SK-N-SH (cell line): Measurements from ENCODE around the gene S100A8. TPM values are rescaled to one million over a fixed set of nuclear protein-coding genes. Genes with fewer than 3 reads are reported as not detected.

ENCODE experiments used
- CTCF ChIA-PET: fragments of 300-600, 350-600 bp; formaldehyde crosslinking; extraction: SDS; loops from one replicate; lab custom pipeline; 2021; lab: Yijun Ruan, JAX
- POLR2A ChIA-PET: fragments of 350-600 bp; sonication (Branson Sonifier 250); formaldehyde crosslinking; extraction: SDS; loops from one replicate; lab custom pipeline; 2020; ENCODE audit warnings: antibody characterized with exemption, inconsistent platforms; lab: Yijun Ruan, JAX
- DNase-seq: peaks from one replicate; pipeline ENCODE4 v3.0.0; 2012
- H2AFZ ChIP-seq: fragments of 200-600 bp; sonication (generic); 2 replicates; pipeline ENCODE4 v1.8.1; 2016; ENCODE audit warnings: antibody characterized with exemption, mild to moderate bottlenecking, low read depth
- H3F3A ChIP-seq: fragments of 200-600 bp; sonication (generic); replicated peaks from 2 replicates; pipeline ENCODE3; 2016; ENCODE audit warnings: antibody characterized with exemption, mild to moderate bottlenecking; ENCODE audit not compliant: insufficient read depth
- H3K27ac ChIP-seq, 2 experiments: fragments of 200-500 bp in 1 of 2; fragments of 200-600 bp in 1 of 2; sonication (Bioruptor generic) in 1 of 2; sonication (generic), shearing (Covaris generic) in 1 of 2; 2 replicates each; pipeline versions ENCODE4 v1.5.1 to v1.6.1; 2014 to 2016; ENCODE audit warnings: low read depth in 2 of 2, inconsistent platforms in 1 of 2, low read length in 1 of 2, mild to moderate bottlenecking in 1 of 2, mixed read lengths in 1 of 2
- H3K27me3 ChIP-seq: fragments of 200-600 bp; sonication (generic), shearing (Covaris generic); 2 replicates; pipeline ENCODE4 v1.6.1; 2016; ENCODE audit warnings: mixed run types; ENCODE audit not compliant: insufficient read depth
- H3K36me3 ChIP-seq, 2 experiments: fragments of 200-500 bp in 1 of 2; fragments of 200-600 bp in 1 of 2; sonication (Bioruptor generic) in 1 of 2; sonication (generic) in 1 of 2; replicated peaks in 1 of 2; 2 replicates each; pipeline versions ENCODE3 to v1.5.1; 2014 to 2016; ENCODE audit warnings: low read length in 1 of 2, mild to moderate bottlenecking in 1 of 2; ENCODE audit not compliant: insufficient read depth in 2 of 2, control insufficient read depth in 1 of 2
- H3K4me1 ChIP-seq, 2 experiments: fragments of 200-500 bp in 1 of 2; fragments of 200-600 bp in 1 of 2; sonication (Bioruptor generic) in 1 of 2; sonication (generic), shearing (Covaris generic) in 1 of 2; 2 replicates each; pipeline versions ENCODE4 v1.5.1 to v1.6.1; 2014 to 2016; ENCODE audit warnings: low read depth in 1 of 2, low read length in 1 of 2, mixed run types in 1 of 2; ENCODE audit not compliant: insufficient read depth in 2 of 2, control insufficient read depth in 1 of 2
- H3K4me2 ChIP-seq: fragments of 200-600 bp; sonication (generic), shearing (Covaris generic); 2 replicates; pipeline ENCODE4 v1.6.1; 2017; ENCODE audit warnings: mixed run types
- H3K4me3 ChIP-seq, 2 experiments: fragments of 200-500 bp in 1 of 2; fragments of 200-600 bp in 1 of 2; sonication (Bioruptor generic) in 1 of 2; sonication (generic), shearing (Covaris generic) in 1 of 2; 2 replicates each; pipeline versions ENCODE4 v1.5.1 to v1.8.1; 2014 to 2016; ENCODE audit warnings: low read depth in 2 of 2, inconsistent platforms in 1 of 2, low read length in 1 of 2, mild to moderate bottlenecking in 1 of 2, mixed read lengths in 1 of 2, moderate library complexity in 1 of 2
- H3K79me2 ChIP-seq: fragments of 200-600 bp; sonication (generic); 2 replicates; pipeline ENCODE4 v1.8.1; 2017; ENCODE audit warnings: mild to moderate bottlenecking; ENCODE audit not compliant: insufficient read depth
- H3K9ac ChIP-seq: fragments of 200-600 bp; sonication (generic); 2 replicates; pipeline ENCODE4 v1.6.1; 2017; ENCODE audit warnings: mixed run types
- H3K9me2 ChIP-seq: fragments of 200-600 bp; sonication (generic); 2 replicates; pipeline ENCODE4 v1.6.1; 2017; ENCODE audit warnings: mixed run types
- H3K9me3 ChIP-seq: fragments of 200-600 bp; sonication (generic); 2 replicates; pipeline ENCODE4 v1.6.1; 2017; ENCODE audit warnings: mixed run types, mild to moderate bottlenecking, moderate library complexity
- H4K20me1 ChIP-seq: fragments of 200-600 bp; sonication (generic); 2 replicates; pipeline ENCODE4 v1.6.1; 2017; ENCODE audit warnings: mild to moderate bottlenecking, mixed run types; ENCODE audit not compliant: insufficient read depth
- CHD2 ChIP-seq: fragments of 150-350 bp; IDR thresholded peaks from 2 replicates; pipeline ENCODE4 v1.6.1; 2018; ENCODE audit warnings: low read length; ENCODE audit not compliant: partially characterized antibody
- EP300 ChIP-seq, 2 experiments: IDR thresholded peaks; 2 replicates each; pipeline versions ENCODE4 v1.4.0 to v1.6.1; 2012; ENCODE audit warnings: borderline replicate concordance in 1 of 2, low read depth in 1 of 2, low read length in 1 of 2
- EZH2phosphoT487 ChIP-seq: fragments of 200-600 bp; sonication (generic); IDR thresholded peaks from 2 replicates; pipeline ENCODE4 v1.6.1; 2017; ENCODE audit warnings: low read depth, mixed run types, mild to moderate bottlenecking, antibody characterized with exemption, moderate library complexity, borderline replicate concordance
- FOSL2 ChIP-seq: IDR thresholded peaks from 2 replicates; pipeline ENCODE4 v1.4.0; 2012; ENCODE audit warnings: low read depth, mild to moderate bottlenecking, moderate library complexity, borderline replicate concordance
- FOXJ3 ChIP-seq: sonication (generic); formaldehyde crosslinking; IDR thresholded peaks from 2 replicates; pipeline ENCODE4 v1.5.1; 2020; ENCODE audit warnings: mild to moderate bottlenecking, missing genetic modification reagents
- FOXM1 ChIP-seq: IDR thresholded peaks from 2 replicates; pipeline ENCODE4 v1.4.0; 2012; ENCODE audit warnings: low read depth, mild to moderate bottlenecking
- GABPA ChIP-seq: IDR thresholded peaks from 2 replicates; pipeline ENCODE4 v1.4.0; 2012; ENCODE audit warnings: low read depth, mild to moderate bottlenecking
- GATA2 ChIP-seq: sonication (generic); formaldehyde crosslinking; IDR thresholded peaks from 2 replicates; pipeline ENCODE4 v1.5.0; 2020; ENCODE audit warnings: mild to moderate bottlenecking, missing genetic modification reagents
- JUND ChIP-seq: IDR thresholded peaks from 2 replicates; pipeline ENCODE4 v1.4.0; 2012
- NFIC ChIP-seq: IDR thresholded peaks from 2 replicates; pipeline ENCODE4 v1.4.0; 2012; ENCODE audit warnings: borderline replicate concordance
- RAD21 ChIP-seq: IDR thresholded peaks from 2 replicates; pipeline ENCODE4 v1.6.1; 2012; ENCODE audit warnings: mild to moderate bottlenecking, low read length
- RCOR1 ChIP-seq: fragments of 150-350 bp; IDR thresholded peaks from 2 replicates; pipeline ENCODE4 v1.6.1; 2017; ENCODE audit warnings: antibody characterized with exemption, low read length
- RXRA ChIP-seq: IDR thresholded peaks from 2 replicates; pipeline ENCODE4 v1.4.0; 2012; ENCODE audit warnings: low read depth, mild to moderate bottlenecking, borderline replicate concordance
- TAF1 ChIP-seq: IDR thresholded peaks from 2 replicates; pipeline ENCODE4 v1.6.1; 2012; ENCODE audit warnings: low read depth, mild to moderate bottlenecking, low read length, moderate library complexity, borderline replicate concordance
- TCF12 ChIP-seq: IDR thresholded peaks from 2 replicates; pipeline ENCODE4 v1.4.0; 2012
- TEAD4 ChIP-seq: IDR thresholded peaks from 2 replicates; pipeline ENCODE4 v1.4.0; 2012; ENCODE audit warnings: mild to moderate bottlenecking, borderline replicate concordance; ENCODE audit not compliant: insufficient read depth
- YY1 ChIP-seq: IDR thresholded peaks from 2 replicates; pipeline ENCODE4 v1.4.0; 2012; ENCODE audit warnings: low read depth, mild to moderate bottlenecking
- ZBTB33 ChIP-seq: IDR thresholded peaks from 2 replicates; pipeline ENCODE4 v1.4.0; 2012; ENCODE audit warnings: low read depth, borderline replicate concordance
- WGBS: methylation state at CpG from one replicate; pipeline ENCODE4 v1.1.6; 2017; ENCODE audit warnings: low lambda C conversion rate; 5-methylcytosine and 5-hydroxymethylcytosine counted together
- polyA plus RNA-seq, 3 experiments: library from polyadenylated mRNA; depleted of rRNA; stranded (reverse); fragments of >200 nt; gene quantifications; 2 replicates each; pipeline ENCODE4 v1.2.3, GENCODE V29; 2012
- TF ChIP-seq, protein P1 (sequence below): IDR thresholded peaks from 2 replicates; pipeline ENCODE4 v1.4.0; 2012; ENCODE audit warnings: low read depth

S100A8 gene
- polyA plus RNA-seq, 1 of the 3 experiments (the other 2 are of a cell fraction), result not detected

DNA sequence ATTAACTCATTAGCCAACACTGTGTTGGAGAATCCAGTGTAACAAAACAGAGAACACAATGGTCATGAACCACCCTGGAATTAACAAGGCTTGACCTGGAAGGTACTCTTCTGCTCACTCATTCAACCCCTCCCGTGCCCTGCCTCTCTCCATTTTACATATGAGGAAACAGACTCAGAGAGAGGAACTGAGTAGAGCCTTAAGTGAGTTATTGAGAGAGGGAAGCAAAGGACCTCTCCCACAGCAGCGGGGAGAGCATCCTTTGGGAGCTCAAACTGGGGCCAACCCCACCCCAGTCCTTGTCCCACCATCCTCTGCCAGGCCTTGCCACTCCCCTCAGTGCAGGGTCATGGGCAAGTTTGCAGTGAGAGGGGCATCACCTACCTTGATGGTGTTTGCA is 16.8 kb downstream of the S100A8 start (continued):
- TF ChIP-seq, protein P1, sequence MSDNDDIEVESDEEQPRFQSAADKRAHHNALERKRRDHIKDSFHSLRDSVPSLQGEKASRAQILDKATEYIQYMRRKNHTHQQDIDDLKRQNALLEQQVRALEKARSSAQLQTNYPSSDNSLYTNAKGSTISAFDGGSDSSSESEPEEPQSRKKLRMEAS, result no peak
- TF ChIP-seq FOXJ3 (CRISPR knock-in tag) (no peak), TCF12 (no peak), TAF1 (no peak), NFIC (no peak), EP300 (IDR thresholded peaks at IDR 0.05; ENCODE audit: borderline replicate concordance in 1 of 2, low read depth in 1 of 2, low read length in 1 of 2) (no peak), TEAD4 (no peak), RCOR1 (no peak), JUND (no peak)

DNA sequence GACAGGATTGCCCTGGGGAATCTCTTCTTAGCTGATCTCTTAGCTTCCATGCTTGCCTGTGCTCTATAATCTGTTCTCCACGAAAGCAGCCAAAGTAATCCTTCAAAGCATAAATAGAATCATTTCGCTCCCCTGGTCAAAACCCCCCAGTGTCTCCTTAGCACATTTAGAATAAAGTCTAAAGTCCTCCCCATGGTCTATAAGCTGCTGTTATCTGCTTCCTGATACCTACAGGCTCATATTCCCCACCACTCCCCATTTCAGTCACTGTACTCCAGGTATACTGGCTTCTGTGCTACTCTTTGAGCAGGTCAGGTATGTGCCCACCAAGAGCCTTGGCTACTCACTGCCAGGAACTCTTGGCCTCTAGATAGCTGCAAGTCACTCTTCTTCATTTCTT is 18.3 kb downstream of the S100A8 start:
- Histone ChIP-seq H3K4me1 (no peaks in the 10 kb centered on the region), H3K27ac (no peak overlapping the region), H3K27me3 (peaks cover 4% of the 10 kb centered on the region; the same call in 1 of the 2 replicates), H3K4me2 (no peak overlapping the region), H4K20me1 (no peaks in the 10 kb centered on the region), H3K4me3 (no peak overlapping the region), H3K9me3 (no peaks in the 10 kb centered on the region), H2AFZ (no peak overlapping the region), H3K79me2 (no peaks in the 10 kb centered on the region), H3K9ac (no peak overlapping the region), H3F3A (no peaks in the 10 kb centered on the region), H3K36me3 (no peaks in the 10 kb centered on the region), H3K9me2 (no peaks in the 10 kb centered on the region)
- 7% methylated on average over 2 of the region's 2 CpGs for WGBS
- POLR2A ChIA-PET, result no interaction called here
- CTCF ChIA-PET, result interaction anchor here (1.0 kb wide), 1 partner anchor 123 kb away, joined by 6 read pairs; no protein-coding TSS in a partner anchor
- DNase-seq, result no peak
- no peak for TF ChIP-seq GATA2 (CRISPR knock-in tag)
- no peak for TF ChIP-seq RCOR1
- TF ChIP-seq FOXJ3 (CRISPR knock-in tag), result no peak

DNA sequence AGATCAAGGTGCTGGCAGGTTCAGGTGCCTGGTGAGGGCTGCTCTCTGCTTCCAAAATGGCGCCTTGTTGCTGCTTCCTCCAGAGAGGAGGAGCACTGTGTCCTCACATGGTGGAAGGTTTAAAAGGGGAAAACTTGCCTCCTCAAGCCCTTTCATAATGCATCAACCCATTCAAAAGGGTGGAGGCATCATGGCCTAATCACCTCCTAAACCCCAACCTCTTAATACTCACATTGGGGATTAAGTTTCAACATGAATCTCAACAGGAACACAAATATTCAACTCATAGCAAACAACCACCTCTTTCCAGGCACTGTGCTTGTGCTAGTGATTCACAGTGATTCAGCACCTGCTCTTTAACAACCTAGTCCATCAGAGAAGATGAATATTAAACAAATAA is 19.6 kb downstream of the S100A8 start:
- H3K27ac ChIP-seq, result no peak overlapping the region
- WGBS, result 0% methylated on average over 1 of the region's 1 CpG

More for the DNA sequence above, 19.6 kb downstream of the S100A8 start:
- TF ChIP-seq GABPA (no peak), RXRA (no peak), FOXM1 (no peak), YY1 (no peak), NFIC (no peak), FOSL2 (no peak), RAD21 (no peak), CHD2 (no peak), ZBTB33 (no peak), EZH2phosphoT487 (no peak)
- no peak overlapping the region for H3K4me2 ChIP-seq
- no peaks in the 10 kb centered on the region for H3K4me1 ChIP-seq
- POLR2A ChIA-PET, result no interaction called here
- no peaks in the 10 kb centered on the region for H3K79me2 ChIP-seq
- no peaks in the 10 kb centered on the region for H3K9me3 ChIP-seq
- no peaks in the 10 kb centered on the region for H3K9me2 ChIP-seq
- H3K27me3 ChIP-seq, result peaks cover 8% of the 10 kb centered on the region; the same call in 1 of the 2 replicates
- H3K4me3 ChIP-seq, result no peak overlapping the region
- no peak overlapping the region for H2AFZ ChIP-seq
- no peak for DNase-seq
- no peaks in the 10 kb centered on the region for H3F3A ChIP-seq
- CTCF ChIA-PET, result no interaction called here
- H3K36me3 ChIP-seq, result no peaks in the 10 kb centered on the region
- no peak overlapping the region for H3K9ac ChIP-seq
- H4K20me1 ChIP-seq, result no peaks in the 10 kb centered on the region
